NCI-H460 (cell line): ENCODE data around the gene APIP. TPM values are rescaled to one million over a fixed set of nuclear protein-coding genes. Genes with fewer than 3 reads are reported as not detected.

ENCODE experiments used
- DNase-seq: peaks from one replicate; pipeline ENCODE4 v3.0.0-alpha.2; 2016; ENCODE audit warnings: low read depth; ENCODE audit errors: extremely low read depth
- small RNA-seq, 2 experiments: library from RNA; depleted of rRNA; stranded (forward); fragments of <200 nt; gene quantifications; one replicate each; pipeline ENCODE3, GENCODE V24; 2014
- total RNA-seq: library from RNA; depleted of rRNA; stranded (reverse); fragments of >200 nt; shearing (Covaris generic); gene quantifications from 2 replicates; pipeline ENCODE4 v1.2.3, GENCODE V29; 2014; rRNA removed

Gene APIP
- total RNA-seq, 1 experiment from 2014 or later, result 35.9 TPM

DNA sequence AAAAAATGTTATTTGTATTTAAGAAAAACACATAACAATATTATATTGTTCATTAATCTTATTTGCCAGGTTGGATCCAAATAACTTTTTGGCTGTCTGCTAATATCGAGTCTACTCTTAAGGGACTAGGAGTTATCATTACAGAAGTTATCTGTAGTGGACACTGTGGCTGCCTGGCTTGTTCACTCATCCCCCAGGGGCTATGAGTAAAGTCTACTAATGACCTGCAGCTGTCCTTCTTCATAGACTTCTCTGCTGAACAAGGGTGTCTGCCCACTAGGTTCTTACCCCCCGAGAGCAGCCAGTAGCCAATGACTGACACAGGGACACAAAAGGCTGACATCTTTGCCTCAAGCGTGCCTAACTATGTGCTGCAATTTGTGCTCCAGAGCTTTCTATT lies 69.7 kb downstream of the APIP start:
- DNase-seq, result no peak

DNA sequence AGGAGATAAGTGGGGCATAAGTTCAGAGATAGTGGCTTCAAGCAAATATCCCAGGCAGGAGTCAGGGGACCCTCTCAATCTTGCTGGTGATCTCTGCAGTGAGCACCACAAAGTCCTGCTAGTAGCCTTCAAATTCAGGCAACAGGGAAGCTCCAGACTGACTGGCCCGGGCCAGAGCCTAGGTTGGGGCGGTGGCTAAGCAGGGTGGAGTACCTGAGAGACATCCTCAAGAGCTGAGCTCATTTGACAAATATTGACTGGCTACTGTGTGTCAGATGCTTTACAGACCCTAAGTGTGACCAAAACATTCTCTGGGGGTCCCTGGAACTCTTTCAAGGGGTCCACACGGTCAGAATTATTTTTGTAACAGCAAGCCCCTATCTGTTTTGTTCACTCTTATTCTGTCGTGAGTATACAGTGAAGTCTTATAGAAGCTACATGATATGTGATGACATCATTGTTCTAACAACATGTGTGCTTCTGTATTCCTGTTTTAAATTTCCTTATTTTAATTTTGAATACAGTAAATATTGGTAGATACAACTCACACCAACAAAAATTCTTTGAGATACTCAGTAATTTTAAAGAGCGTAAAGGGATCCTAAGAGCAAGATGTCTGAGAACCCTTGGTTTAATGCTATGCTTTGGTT lies 71.6 kb downstream of the APIP start:
- DNase-seq, result no peak

DNA sequence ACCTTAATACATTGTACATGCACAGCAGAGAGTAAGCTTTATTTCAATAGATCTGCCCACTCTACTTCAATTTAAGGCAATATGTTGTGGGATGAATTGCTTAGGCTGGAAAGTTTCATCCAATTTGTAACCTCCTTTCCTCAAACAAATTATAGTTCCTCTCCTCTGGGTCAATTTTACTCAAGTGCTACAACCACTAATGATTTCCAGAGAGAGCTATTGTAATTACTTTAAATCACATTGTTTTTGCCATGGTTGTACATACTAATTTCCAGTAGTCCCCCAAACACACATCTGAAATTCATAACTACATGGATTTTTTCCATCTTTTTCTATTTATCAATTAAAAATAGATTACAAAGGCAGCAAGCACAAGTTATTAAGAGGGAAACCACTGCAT lies 72.9 kb downstream of the APIP start:
- no peak for DNase-seq

DNA sequence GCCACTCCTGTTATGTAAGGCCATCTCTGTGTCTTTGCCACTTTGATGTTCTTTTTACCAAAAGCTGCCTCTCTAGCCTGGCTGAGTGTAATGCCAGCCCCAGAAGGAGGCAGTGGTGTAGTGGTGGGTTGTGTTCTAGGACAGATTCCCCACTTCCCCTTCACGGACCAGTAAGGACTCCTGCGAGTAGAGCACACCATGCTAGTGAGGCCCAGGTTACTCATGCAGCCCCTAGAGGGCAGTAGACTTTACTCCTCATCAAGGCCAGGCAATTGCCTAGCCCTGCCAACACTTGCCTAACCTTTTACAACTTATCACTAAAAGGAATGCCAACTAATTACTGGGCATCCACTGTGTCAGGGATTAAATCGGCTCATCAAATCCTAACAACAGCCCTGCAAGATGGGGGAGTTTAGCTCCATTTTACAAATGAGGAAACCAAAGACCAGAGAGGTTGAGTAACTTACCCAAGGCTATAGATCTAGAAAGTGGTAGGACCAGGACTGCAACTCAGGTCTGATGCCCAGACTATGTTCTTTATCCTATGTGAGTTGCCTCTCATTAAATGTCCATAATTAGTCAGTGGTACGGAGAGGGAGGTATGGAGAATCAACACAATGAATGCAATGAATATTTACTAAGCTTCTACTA lies 75.3 kb downstream of the APIP start:
- no peak for DNase-seq

DNA sequence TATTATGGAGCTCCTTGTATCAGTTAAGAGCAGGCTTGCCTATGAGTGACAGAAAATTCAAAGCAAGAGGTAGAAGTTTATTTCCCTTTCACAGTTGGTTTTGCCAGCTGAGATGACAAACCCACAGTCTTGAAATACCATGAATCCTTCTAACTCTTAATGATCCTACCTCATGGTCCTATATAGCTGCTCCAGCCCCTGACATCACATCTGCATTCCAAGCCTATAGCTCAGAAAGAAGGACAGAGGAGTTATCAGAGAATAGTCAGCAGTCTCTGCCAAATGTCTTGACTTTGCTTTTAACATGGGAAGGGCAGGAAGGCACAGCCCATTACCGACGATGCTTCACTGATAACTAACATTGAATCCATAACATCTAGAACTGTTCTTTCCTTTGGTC lies 76.2 kb downstream of the APIP start:
- no peak for DNase-seq

DNA sequence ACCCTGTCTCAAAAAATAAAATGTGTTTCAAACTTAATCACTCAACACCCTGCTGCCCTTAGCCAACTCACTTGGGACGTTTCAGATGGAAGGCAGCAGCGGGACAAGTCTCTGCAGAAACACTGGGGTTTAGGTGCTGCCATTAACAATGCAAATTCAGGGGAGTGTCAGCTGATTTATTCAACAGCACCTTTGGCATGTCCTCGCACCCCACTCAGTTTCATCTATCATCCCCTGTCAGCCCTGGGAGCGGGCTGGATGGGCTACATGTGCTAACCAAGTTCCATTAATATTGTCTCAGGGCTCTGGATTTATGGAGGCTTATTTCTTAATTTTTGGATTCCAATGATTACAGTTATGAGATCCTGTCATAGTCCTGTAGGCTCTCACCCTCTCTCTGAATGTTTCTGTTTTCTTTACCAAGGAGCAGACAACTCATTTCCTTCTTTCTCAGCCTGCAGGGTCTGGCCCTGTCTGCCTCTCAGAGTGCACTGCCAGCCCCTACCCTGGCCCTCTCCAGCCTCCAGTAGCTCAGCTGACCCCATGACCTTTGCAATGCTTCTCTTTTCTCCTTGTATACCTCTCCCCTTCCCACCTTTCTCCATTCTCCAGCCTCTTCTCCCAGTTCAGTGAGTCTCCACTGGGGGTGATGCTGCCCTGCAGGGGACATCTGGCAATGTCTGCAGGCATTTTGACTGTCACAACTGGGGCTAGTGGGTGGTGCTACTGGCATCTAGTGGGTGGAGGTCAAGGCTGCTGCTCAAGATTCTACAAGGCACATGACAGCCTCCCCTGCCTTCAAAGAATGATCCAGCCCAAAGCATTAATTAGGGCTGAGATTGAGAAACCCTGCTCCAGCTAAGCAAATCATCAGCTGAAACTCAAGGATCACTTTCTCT lies 79.0 kb downstream of the APIP start:
- no peak for DNase-seq

DNA sequence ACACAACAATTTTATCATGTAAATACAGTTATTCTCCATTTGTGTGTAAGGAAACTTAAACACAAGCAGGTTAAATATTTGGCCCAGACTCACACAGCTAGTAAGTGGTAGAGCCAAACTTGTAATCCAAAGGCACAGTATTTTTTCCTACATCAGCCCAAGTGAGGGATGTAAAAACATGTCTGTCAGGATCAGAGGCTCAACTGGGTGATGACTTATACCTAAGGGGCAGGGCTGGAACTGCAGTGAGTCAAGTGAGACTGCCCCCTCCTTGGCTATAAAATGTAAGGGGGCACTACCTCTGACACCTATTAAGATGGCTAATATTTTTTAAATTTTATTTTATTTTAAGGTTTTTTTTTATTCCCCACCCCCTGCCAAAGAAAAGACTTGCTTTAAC lies 82.6 kb downstream of the APIP start:
- no peak for DNase-seq

Small RNA genes within 50 kb of the gene (small RNA-seq; reads per million reads assigned to genes)
- gene MIR1343, result 0 reads per million in 2 experiments

Other genes starting within 250 kb of the APIP start
- 53.5 and 56.8 TPM in 2 replicates for gene PDHX, start 239 bp upstream of the APIP start, total RNA-seq
- 33.3 and 37.7 TPM in 2 replicates for gene CD44, start 222.8 kb upstream of the APIP start, total RNA-seq